Lower leg skin (tissue), 4 donors: ENCODE data around the gene FOXA1. TPM values are rescaled to one million over a fixed set of nuclear protein-coding genes. Genes with fewer than 3 reads are reported as not detected.

Experiments
- DNase-seq, 2 donors: peaks; one replicate each; pipeline ENCODE4 v3.0.0-alpha.2; 2019; ENCODE audit warnings: low spot score in 2 of 2
- H3K4me3 ChIP-seq: fragments of 200-600 bp; sonication (generic); 2 replicates; pipeline ENCODE4 v1.5.1; 2017; ENCODE audit warnings: mild to moderate bottlenecking, low read depth; ENCODE audit not compliant: poor library complexity, severe bottlenecking
- CTCF ChIP-seq, 3 donors: fragments of 450-650 bp; IDR thresholded peaks; one replicate each; pipeline ENCODE4 v1.5.1; 2016; ENCODE audit warnings: antibody characterized with exemption in 3 of 3, mild to moderate bottlenecking in 3 of 3, moderate library complexity in 2 of 3
- POLR2A ChIP-seq, 2 donors: fragments of 450-650 bp; IDR thresholded peaks; one replicate each; pipeline ENCODE4 v1.6.1; 2016 to 2017; ENCODE audit warnings: antibody characterized with exemption in 2 of 2, mild to moderate bottlenecking in 1 of 2, moderate library complexity in 1 of 2
- WGBS, 2 donors: methylation state at CpG; one replicate each; pipeline ENCODE4 v1.1.5; 2018; 5-methylcytosine and 5-hydroxymethylcytosine counted together
- intact Hi-C: fragments of 100-400 bp; cut with DNase I; formaldehyde crosslinking; loops from one replicate; pipeline ENCODE4 v1.15.0; 2023; ENCODE audit warnings: low total_unique reads
- total RNA-seq, 4 donors: library from RNA; depleted of rRNA; stranded (reverse); fragments of >200 nt; gene quantifications; one replicate each; pipeline ENCODE4 v1.1.0, GENCODE V29; 2016

FOXA1 gene
- total RNA-seq, 4 donors from 2014 or later = 2.7 to 9.8 (median 7.5) TPM

DNA sequence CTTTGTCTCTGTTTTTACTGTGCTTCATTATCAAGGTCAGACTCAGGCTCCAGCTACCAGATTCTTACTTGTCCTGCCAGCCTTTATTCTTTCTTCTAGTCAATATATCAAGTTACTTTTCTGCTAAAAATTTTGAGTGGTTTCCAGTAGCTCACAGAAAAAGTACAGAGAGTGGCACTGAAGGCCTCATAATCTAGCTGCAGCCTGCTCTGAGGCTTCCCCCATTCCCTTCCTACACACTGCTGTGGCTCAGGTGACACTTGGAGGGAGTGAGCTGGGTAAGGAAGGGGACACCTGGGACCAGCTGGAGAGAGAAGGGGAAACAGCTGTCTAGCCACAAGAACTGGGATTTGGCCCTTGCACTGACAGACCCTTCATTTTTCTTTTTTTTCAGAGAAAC lies 25.8 kb upstream of the FOXA1 start:
- no peak for DNase-seq
- intact Hi-C loops = no loop called here
- H3K4me3 ChIP-seq = no peak overlapping the region
- no peak for TF ChIP-seq CTCF (IDR thresholded peaks at IDR 0.05)
- TF ChIP-seq POLR2A (IDR thresholded peaks at IDR 0.05) = no peak

DNA sequence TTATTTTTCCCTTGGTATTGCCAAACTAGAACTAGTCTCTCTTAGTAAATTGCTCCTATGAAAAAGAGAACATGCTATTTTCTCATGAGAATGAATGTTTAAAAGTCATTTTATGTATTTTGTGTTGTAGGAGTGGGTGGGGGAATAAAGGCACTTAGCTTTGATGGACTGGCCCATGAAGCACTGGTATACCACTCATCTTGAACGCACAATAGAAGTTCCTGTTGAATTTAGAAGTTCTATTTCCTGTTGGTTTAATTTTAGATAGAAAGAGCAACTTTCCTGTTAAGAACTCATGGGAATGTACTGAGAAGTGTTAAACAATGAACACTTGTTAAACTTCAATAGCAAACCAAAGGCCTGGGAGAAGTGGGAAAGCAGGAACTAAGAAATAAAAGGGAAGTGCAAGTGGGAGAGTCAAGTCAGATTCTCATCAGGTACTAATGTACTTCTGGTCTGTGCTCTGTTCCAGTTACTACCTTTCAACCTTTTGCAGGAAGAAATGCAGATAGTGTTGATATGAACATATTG lies 23.5 kb upstream of the FOXA1 start:
- 67 to 72% methylated on average over 1 of the region's 1 CpG for WGBS, 2 donors
- H3K4me3 ChIP-seq = no peak overlapping the region
- TF ChIP-seq CTCF (IDR thresholded peaks at IDR 0.05) (no peak), POLR2A (IDR thresholded peaks at IDR 0.05) (no peak)
- no peak for DNase-seq
- intact Hi-C loops = no loop called here

DNA sequence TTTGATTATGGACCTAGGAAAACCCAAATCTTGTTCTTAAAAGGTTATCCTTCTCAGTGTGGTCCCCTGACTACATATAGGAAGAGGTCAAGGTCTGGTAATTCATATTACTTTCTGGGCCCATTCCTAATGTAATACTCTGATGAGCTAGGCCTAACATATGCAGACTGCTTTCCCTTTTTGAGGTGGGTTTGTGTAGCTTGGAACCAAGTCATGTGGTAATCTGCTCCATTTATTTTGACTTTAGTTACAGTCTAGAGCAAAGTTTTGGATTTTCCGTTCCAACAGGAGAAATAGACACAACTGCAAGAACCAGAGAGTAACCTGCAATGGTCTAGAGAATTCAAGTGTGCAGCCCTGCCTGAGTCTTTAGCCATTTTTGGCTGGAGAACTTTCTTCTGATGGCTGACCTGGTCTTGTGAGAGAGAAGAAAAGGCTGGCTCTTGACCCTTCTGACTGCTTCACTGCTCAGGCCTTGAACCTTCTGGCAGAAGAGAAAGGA lies 22.9 kb upstream of the FOXA1 start:
- H3K4me3 ChIP-seq = no peak overlapping the region
- 93 to 95% methylated on average over 1 of the region's 1 CpG for WGBS, 2 donors
- intact Hi-C loops = no loop called here
- TF ChIP-seq CTCF (IDR thresholded peaks at IDR 0.05) = no peak
- no peak for TF ChIP-seq POLR2A (IDR thresholded peaks at IDR 0.05)
- DNase-seq = no peak

DNA sequence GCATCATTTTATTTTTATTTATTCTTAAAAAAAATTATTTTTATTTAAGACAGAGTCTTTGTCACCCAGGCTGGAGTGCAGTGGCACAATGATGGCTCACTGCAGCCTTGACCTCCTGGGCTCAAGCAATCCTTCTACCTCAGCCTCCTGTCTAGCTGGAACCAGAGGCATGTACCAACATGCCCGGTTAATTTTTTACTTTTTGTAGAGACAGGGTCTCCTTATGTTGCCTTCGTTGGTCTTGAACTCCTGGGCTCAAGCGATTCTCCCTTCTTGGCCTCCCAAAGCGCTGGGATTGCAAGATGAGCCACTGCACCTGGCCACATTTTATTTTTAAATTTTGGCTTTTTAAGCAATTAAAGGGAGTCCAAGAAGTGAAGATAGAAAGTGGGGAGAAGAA lies 21.8 kb upstream of the FOXA1 start:
- intact Hi-C loops = no loop called here
- no peak for DNase-seq
- 90 to 98% methylated on average over 4 of the region's 4 CpGs for WGBS, 2 donors
- TF ChIP-seq CTCF (IDR thresholded peaks at IDR 0.05) (no peak), POLR2A (IDR thresholded peaks at IDR 0.05) (no peak)
- H3K4me3 ChIP-seq = no peak overlapping the region

GRCh38 chr14:37615582-37616289 lies 20.7 kb upstream of the FOXA1 start:
- intact Hi-C loops = no loop called here
- H3K4me3 ChIP-seq = no peak overlapping the region
- WGBS, 2 donors = 92 to 98% methylated on average over 3 of the region's 3 CpGs

More at GRCh38 chr14:37615582-37616289, 20.7 kb upstream of the FOXA1 start:
- no peak for TF ChIP-seq POLR2A (IDR thresholded peaks at IDR 0.05)
- no peak for TF ChIP-seq CTCF (IDR thresholded peaks at IDR 0.05)
- no peak for DNase-seq
